Neural cell (in vitro differentiated cells): ENCODE data around the gene CABLES1. TPM values are rescaled to one million over a fixed set of nuclear protein-coding genes. Genes with fewer than 3 reads are reported as not detected.

Experiments
- H2AFZ ChIP-seq: fragments of 200-600, 300-800 bp; sonication (generic), shearing (Covaris generic); 2 replicates; pipeline ENCODE4 v1.6.0; 2014; ENCODE audit warnings: low read depth, mild to moderate bottlenecking, antibody characterized with exemption, low read length, moderate library complexity
- H3F3A ChIP-seq: fragments of 200-600 bp; shearing (Covaris generic); 2 replicates; pipeline ENCODE4 v1.6.1; 2016; ENCODE audit warnings: mild to moderate bottlenecking, moderate library complexity, mixed read lengths, antibody characterized with exemption, low read length; ENCODE audit not compliant: insufficient read depth, poor library complexity, severe bottlenecking
- H3K27ac ChIP-seq: fragments of 200-600, 300-800 bp; sonication (generic), shearing (Covaris generic); 2 replicates; pipeline ENCODE4 v1.5.1; 2014; ENCODE audit warnings: mild to moderate bottlenecking, low read length, moderate library complexity
- H3K27me3 ChIP-seq: fragments of 300-800, 200-600 bp; sonication (generic), shearing (Covaris generic); 2 replicates; pipeline ENCODE4 v1.6.0; 2014; ENCODE audit warnings: mild to moderate bottlenecking, low read depth, low read length, moderate library complexity; ENCODE audit not compliant: insufficient read depth
- H3K36me3 ChIP-seq: fragments of 300-800, 200-600 bp; sonication (generic), shearing (Covaris generic); 2 replicates; pipeline ENCODE4 v1.5.1; 2014; ENCODE audit warnings: mild to moderate bottlenecking, antibody characterized with exemption, low read length, moderate library complexity; ENCODE audit not compliant: insufficient read depth
- H3K4me2 ChIP-seq: fragments of 300-800, 200-600 bp; sonication (generic), shearing (Covaris generic); 2 replicates; pipeline ENCODE4 v1.6.0; 2014; ENCODE audit warnings: mild to moderate bottlenecking, low read length
- H3K4me3 ChIP-seq: fragments of 300-800, 200-600 bp; sonication (generic), shearing (Covaris generic); 2 replicates; pipeline ENCODE4 v1.5.1; 2014; ENCODE audit warnings: mild to moderate bottlenecking, low read length, moderate library complexity
- H3K79me2 ChIP-seq: fragments of 200-600 bp; shearing (Covaris generic); replicated peaks from 2 replicates; pipeline ENCODE4 v1.6.0; 2014; ENCODE audit warnings: mild to moderate bottlenecking, low read length, moderate library complexity; ENCODE audit not compliant: insufficient read depth
- H3K9ac ChIP-seq: fragments of 300-800, 200-600 bp; sonication (generic), shearing (Covaris generic); 2 replicates; pipeline ENCODE4 v1.6.1; 2016; ENCODE audit warnings: mild to moderate bottlenecking, low read length, mixed read lengths
- H3K9me2 ChIP-seq: fragments of 200-600 bp; shearing (Covaris generic); 2 replicates; pipeline ENCODE4 v1.6.1; 2016; ENCODE audit warnings: mild to moderate bottlenecking, low read length, mixed read lengths; ENCODE audit not compliant: insufficient read depth
- H3K9me3 ChIP-seq: fragments of 200-600, 300-800 bp; sonication (generic), shearing (Covaris generic); 2 replicates; pipeline ENCODE4 v1.6.1; 2016; ENCODE audit warnings: mild to moderate bottlenecking, mixed run types, low read length, moderate library complexity, mixed read lengths
- H4K20me1 ChIP-seq: fragments of 200-600 bp; shearing (Covaris generic); 2 replicates; pipeline ENCODE4 v1.6.1; 2016; ENCODE audit warnings: mild to moderate bottlenecking, mixed run types; ENCODE audit not compliant: insufficient read depth
- CTCF ChIP-seq: fragments of 450-650 bp; IDR thresholded peaks from 2 replicates; pipeline ENCODE4 v1.5.1; 2014; ENCODE audit warnings: antibody characterized with exemption, mild to moderate bottlenecking, moderate library complexity; ENCODE audit not compliant: poor library complexity, severe bottlenecking
- EP300 ChIP-seq: fragments of 450-650 bp; conservative IDR thresholded peaks from 2 replicates; pipeline ENCODE4 v1.6.1; 2014; ENCODE audit warnings: antibody characterized with exemption, mild to moderate bottlenecking, moderate library complexity; ENCODE audit not compliant: poor library complexity, severe bottlenecking
- EZH2 ChIP-seq: fragments of 200-600, 300-800 bp; shearing (Covaris generic), sonication (generic); IDR thresholded peaks from 2 replicates; pipeline ENCODE4 v1.6.1; 2014; ENCODE audit warnings: antibody characterized with exemption, low read length, borderline replicate concordance, mild to moderate bottlenecking; ENCODE audit not compliant: insufficient read depth, poor library complexity, severe bottlenecking
- MXI1 ChIP-seq: fragments of 450-650 bp; conservative IDR thresholded peaks from 2 replicates; pipeline ENCODE4 v1.6.1; 2014; ENCODE audit warnings: antibody characterized with exemption, mild to moderate bottlenecking; ENCODE audit not compliant: poor library complexity, severe bottlenecking
- POLR2AphosphoS5 ChIP-seq: IDR thresholded peaks from 2 replicates; pipeline ENCODE4 v1.6.1; 2012
- RAD21 ChIP-seq: fragments of 450-650 bp; conservative IDR thresholded peaks from 2 replicates; pipeline ENCODE4 v1.6.1; 2014; ENCODE audit warnings: antibody characterized with exemption, mild to moderate bottlenecking, moderate library complexity
- SMC3 ChIP-seq: fragments of 450-650 bp; conservative IDR thresholded peaks from 2 replicates; pipeline ENCODE4 v1.6.1; 2014; ENCODE audit warnings: antibody characterized with exemption, mild to moderate bottlenecking, moderate library complexity; ENCODE audit not compliant: poor library complexity
- TAF1 ChIP-seq: IDR thresholded peaks from 2 replicates; pipeline ENCODE4 v1.6.1; 2012; ENCODE audit warnings: low read depth
- polyA plus RNA-seq: library from polyadenylated mRNA; depleted of rRNA; stranded (reverse); fragments of >200 nt; gene quantifications from 2 replicates; pipeline ENCODE4 v1.2.3, GENCODE V29; 2014
- TF ChIP-seq, protein P1 (sequence below): IDR thresholded peaks from 2 replicates; pipeline ENCODE4 v1.6.1; 2012; ENCODE audit warnings: borderline replicate concordance

CABLES1 gene
- polyA plus RNA-seq, 1 donor from 2014 or later, result 1.4 TPM

DNA sequence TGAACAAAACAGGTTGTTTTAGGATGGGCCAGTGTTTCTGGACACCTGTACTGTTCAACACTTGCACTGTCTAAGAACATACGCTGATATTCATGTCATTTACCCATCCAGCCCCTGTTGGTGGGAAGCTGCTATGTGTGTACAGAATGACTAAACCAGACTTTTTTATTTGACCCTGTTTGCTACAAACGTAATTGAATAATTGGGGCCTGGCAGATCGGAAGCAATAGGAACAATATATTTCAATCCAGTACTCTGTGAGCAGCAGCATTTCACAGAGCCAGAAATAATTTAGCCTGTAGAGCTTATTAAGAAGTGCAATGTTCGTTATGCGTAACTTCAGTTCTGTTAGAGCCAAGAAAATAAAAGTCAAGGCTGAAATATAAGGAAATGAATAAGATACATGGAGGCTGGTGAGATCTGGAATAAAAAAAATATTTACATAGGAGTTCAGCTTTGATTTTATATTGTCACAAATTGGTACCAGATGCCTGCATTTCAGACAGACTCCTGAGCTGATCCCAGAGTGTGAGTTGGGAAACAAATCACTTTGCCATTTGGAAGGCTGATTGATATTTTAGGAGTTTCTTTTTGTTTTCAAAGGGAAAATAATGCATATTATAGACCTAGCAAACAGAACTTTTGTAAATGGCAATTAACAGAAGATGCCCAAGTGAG lies 19.7 kb downstream of the CABLES1 start:
- Histone ChIP-seq H3K27me3 (no peaks in the 10 kb centered on the region), H4K20me1 (no peaks in the 10 kb centered on the region), H3K36me3 (no peaks in the 10 kb centered on the region), H3K27ac (no peak overlapping the region), H3K9me2 (no peaks in the 10 kb centered on the region), H3F3A (no peaks in the 10 kb centered on the region), H2AFZ (no peak overlapping the region), H3K4me3 (no peak overlapping the region), H3K9me3 (no peaks in the 10 kb centered on the region), H3K9ac (no peak overlapping the region), H3K4me2 (no peak overlapping the region), H3K79me2 (no peaks in the 10 kb centered on the region)
- no peak for TF ChIP-seq POLR2AphosphoS5
- TF ChIP-seq, protein P1, sequence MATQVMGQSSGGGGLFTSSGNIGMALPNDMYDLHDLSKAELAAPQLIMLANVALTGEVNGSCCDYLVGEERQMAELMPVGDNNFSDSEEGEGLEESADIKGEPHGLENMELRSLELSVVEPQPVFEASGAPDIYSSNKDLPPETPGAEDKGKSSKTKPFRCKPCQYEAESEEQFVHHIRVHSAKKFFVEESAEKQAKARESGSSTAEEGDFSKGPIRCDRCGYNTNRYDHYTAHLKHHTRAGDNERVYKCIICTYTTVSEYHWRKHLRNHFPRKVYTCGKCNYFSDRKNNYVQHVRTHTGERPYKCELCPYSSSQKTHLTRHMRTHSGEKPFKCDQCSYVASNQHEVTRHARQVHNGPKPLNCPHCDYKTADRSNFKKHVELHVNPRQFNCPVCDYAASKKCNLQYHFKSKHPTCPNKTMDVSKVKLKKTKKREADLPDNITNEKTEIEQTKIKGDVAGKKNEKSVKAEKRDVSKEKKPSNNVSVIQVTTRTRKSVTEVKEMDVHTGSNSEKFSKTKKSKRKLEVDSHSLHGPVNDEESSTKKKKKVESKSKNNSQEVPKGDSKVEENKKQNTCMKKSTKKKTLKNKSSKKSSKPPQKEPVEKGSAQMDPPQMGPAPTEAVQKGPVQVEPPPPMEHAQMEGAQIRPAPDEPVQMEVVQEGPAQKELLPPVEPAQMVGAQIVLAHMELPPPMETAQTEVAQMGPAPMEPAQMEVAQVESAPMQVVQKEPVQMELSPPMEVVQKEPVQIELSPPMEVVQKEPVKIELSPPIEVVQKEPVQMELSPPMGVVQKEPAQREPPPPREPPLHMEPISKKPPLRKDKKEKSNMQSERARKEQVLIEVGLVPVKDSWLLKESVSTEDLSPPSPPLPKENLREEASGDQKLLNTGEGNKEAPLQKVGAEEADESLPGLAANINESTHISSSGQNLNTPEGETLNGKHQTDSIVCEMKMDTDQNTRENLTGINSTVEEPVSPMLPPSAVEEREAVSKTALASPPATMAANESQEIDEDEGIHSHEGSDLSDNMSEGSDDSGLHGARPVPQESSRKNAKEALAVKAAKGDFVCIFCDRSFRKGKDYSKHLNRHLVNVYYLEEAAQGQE, result no peak

GRCh38 chr18:23155537-23155936 lies 20.3 kb downstream of the CABLES1 start:
- H3K9ac ChIP-seq, result no peak overlapping the region

More at GRCh38 chr18:23155537-23155936, 20.3 kb downstream of the CABLES1 start:
- no peaks in the 10 kb centered on the region for H3K36me3 ChIP-seq
- no peaks in the 10 kb centered on the region for H3K9me2 ChIP-seq
- H3K9me3 ChIP-seq, result no peaks in the 10 kb centered on the region
- no peaks in the 10 kb centered on the region for H3K79me2 ChIP-seq
- no peak overlapping the region for H3K4me3 ChIP-seq
- no peaks in the 10 kb centered on the region for H3F3A ChIP-seq
- TF ChIP-seq TAF1, result no peak
- TF ChIP-seq SMC3, result no peak
- TF ChIP-seq CTCF, result no peak
- TF ChIP-seq RAD21, result no peak
- TF ChIP-seq EZH2, result no peak
- no peak for TF ChIP-seq EP300
- TF ChIP-seq, protein P1, result no peak
- no peak for TF ChIP-seq POLR2AphosphoS5
- no peak for TF ChIP-seq MXI1
- no peaks in the 10 kb centered on the region for H3K27me3 ChIP-seq
- H4K20me1 ChIP-seq, result no peaks in the 10 kb centered on the region
- no peak overlapping the region for H3K4me2 ChIP-seq
- no peak overlapping the region for H3K27ac ChIP-seq
- H2AFZ ChIP-seq, result no peak overlapping the region
